IPS DF 6.9 (cell line): Measurements from ENCODE around the gene PCDHGC4.

ENCODE experiments used
- DNase-seq: peaks from one replicate; pipeline ENCODE4 v3.0.0-alpha.2; 2013; ENCODE audit warnings: low read depth, low spot score
- H3K27ac ChIP-seq: one replicate; pipeline ENCODE4 v1.5.1; 2013; ENCODE audit warnings: low read length, control low read depth
- H3K27me3 ChIP-seq: 2 replicates; pipeline ENCODE4 v1.6.1; 2013; ENCODE audit warnings: mild to moderate bottlenecking, low read length; ENCODE audit not compliant: control insufficient read depth, insufficient read depth
- H3K36me3 ChIP-seq: 2 replicates; pipeline ENCODE4 v1.6.1; 2013; ENCODE audit warnings: low read length; ENCODE audit not compliant: control insufficient read depth, insufficient read depth
- H3K4me1 ChIP-seq: 2 replicates; pipeline ENCODE4 v1.6.1; 2013; ENCODE audit warnings: low read length; ENCODE audit not compliant: control insufficient read depth, insufficient read depth
- H3K4me3 ChIP-seq: 2 replicates; pipeline ENCODE4 v1.5.1; 2013; ENCODE audit warnings: mild to moderate bottlenecking, low read length
- H3K9me3 ChIP-seq: 2 replicates; pipeline ENCODE4 v1.6.1; 2013; ENCODE audit warnings: low read length, inconsistent platforms; ENCODE audit not compliant: control insufficient read depth, insufficient read depth
- WGBS: extraction: QIAGEN DNeasy Blood & Tissue Kit; methylation state at CpG from one replicate; pipeline ENCODE4 v1.1.7; 2013; ENCODE audit warnings: mixed read lengths, missing lambda C conversion rate; ENCODE audit not compliant: insufficient read length, insufficient coverage; 5-methylcytosine and 5-hydroxymethylcytosine counted together

Gene PCDHGC4

DNA sequence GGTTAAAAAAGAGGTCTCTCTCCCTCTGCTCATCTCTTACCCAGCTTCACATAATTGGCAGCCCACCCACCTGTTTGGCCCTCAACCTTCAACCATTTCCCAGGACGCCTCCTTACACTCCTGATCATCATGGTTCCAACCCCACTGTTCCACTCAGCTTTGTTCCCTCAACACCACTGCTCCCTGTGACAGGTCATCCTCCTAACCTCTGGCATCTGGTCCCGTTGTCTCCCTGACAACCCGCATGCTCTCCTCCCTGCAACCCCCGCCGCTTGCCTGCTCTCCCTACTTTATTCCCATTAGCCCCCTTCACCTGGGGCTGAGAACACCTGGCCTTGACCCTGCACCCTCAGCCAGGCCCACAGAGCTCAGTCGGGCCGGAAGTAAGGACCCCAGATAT lies 16.9 kb downstream of the PCDHGC4 start:
- H3K36me3 ChIP-seq, result no peaks in the 10 kb centered on the region
- no peaks in the 10 kb centered on the region for H3K4me1 ChIP-seq
- H3K4me3 ChIP-seq, result no peak overlapping the region
- no CpG with 5 or more reads among the region's 7 CpGs for WGBS
- H3K27me3 ChIP-seq, result no peaks in the 10 kb centered on the region
- DNase-seq, result no peak
- no peak overlapping the region for H3K27ac ChIP-seq
- H3K9me3 ChIP-seq, result no peaks in the 10 kb centered on the region

DNA sequence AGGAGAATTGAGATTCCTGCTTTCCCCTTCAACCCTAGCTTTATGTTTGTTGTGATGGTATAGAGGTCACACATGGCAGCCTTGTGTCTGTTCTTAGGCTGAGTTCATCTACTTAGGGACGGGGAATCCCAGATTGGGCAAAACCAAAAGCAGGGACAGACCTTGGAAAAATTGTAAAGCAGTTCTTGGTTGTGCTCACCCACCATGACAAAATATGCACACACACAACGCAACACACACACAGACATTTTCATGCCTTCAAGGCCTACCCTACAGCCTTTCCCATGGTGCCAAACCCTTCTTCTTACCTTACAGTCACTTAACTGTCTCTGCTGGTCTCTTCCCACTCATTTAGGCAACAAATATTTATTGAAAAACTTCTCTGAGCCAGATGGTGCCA lies 18.9 kb downstream of the PCDHGC4 start:
- Histone ChIP-seq H3K4me3 (no peak overlapping the region), H3K9me3 (no peaks in the 10 kb centered on the region), H3K4me1 (no peaks in the 10 kb centered on the region), H3K36me3 (no peaks in the 10 kb centered on the region), H3K27ac (no peak overlapping the region), H3K27me3 (no peaks in the 10 kb centered on the region)
- no CpG with 5 or more reads among the region's 2 CpGs for WGBS
- no peak for DNase-seq

- WGBS, result no CpG with 5 or more reads among the region's 4 CpGs
- no peaks in the 10 kb centered on the region for H3K9me3 ChIP-seq
- H3K36me3 ChIP-seq, result no peaks in the 10 kb centered on the region
- no peak for DNase-seq
- H3K4me1 ChIP-seq, result no peaks in the 10 kb centered on the region
- H3K27ac ChIP-seq, result no peak overlapping the region
- H3K27me3 ChIP-seq, result no peaks in the 10 kb centered on the region
- no peak overlapping the region for H3K4me3 ChIP-seq
Measured at GRCh38 chr5:141504216-141504615, 19.4 kb downstream of the PCDHGC4 start.

DNA sequence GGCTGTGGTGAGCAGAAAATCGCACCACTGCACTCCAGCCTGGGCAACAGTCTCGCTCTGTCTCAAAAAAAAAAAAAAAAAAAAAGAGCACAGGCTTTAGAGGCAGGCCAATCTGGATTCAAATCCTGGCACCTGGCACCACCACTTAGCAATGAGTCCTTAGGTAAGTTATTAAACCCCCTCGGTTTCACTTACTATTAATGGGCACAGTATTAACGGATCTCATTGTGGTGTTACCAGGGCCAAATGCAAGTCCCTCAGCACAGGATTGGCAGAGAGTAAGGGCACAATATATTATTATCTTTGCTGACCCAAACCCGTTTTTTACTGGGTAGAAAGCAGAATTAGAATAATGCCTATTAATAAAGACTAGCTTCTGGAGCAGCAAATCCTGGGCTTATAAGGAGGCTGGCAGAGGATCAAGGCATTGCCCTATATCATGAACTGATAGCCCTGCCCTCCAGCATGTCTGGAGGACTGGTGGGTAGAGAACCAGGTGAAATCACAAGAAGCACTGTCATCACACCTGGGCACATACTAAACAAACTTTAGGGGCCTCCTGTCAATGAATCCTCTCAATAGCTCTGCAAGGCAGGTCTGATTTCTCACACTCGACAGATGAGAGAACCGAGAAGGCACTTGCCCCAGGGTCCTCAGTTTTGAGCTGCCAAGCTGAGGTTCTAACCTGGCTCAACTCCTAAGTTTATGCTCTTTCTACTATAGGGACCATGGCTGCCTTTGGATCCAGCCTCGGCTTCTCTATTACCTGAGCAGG lies 21.7 kb downstream of the PCDHGC4 start:
- no peaks in the 10 kb centered on the region for H3K27me3 ChIP-seq
- H3K9me3 ChIP-seq, result no peaks in the 10 kb centered on the region
- no CpG with 5 or more reads among the region's 8 CpGs for WGBS
- no peaks in the 10 kb centered on the region; the same call in 1 of the 2 replicates for H3K4me1 ChIP-seq
- DNase-seq, result no peak
- no peaks in the 10 kb centered on the region for H3K36me3 ChIP-seq
- no peak overlapping the region for H3K27ac ChIP-seq
- H3K4me3 ChIP-seq, result no peak overlapping the region

DNA sequence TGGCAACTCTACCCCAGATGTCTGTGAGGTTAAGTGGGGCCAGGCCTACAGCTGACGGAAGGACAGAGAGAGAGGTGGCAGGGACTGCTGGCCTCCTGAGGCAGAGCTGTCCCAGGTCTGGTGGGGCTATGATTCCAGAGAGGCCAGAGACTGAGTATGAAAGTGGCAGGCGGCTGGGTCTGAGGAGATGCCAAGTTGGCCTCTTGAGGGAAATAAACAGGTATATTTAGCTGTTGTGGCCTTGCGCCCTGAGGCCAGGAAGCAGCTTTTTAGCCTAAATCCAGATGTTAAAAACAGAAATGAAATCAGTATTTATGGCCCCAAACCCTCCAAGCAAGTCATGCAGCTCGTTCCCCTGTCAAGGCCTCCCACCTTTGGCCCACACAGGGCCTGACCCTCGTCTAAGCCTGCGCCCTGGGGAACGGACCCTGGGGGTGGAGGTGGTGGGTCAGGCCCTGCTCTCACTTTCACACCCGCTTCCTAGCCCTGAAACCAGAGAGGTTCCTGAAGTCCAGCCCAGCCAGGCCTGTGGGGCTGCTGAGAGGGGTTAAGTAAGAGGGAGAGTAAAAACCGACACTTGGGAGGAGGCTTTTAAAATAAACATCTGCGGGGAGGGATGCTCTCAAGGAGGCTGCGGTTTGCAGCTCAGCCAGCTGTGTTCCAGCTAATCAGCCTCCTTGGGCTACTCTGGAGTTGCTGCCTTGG lies 22.7 kb downstream of the PCDHGC4 start:
- Histone ChIP-seq H3K36me3 (no peaks in the 10 kb centered on the region), H3K4me3 (no peak overlapping the region), H3K27me3 (no peaks in the 10 kb centered on the region), H3K27ac (no peak overlapping the region), H3K9me3 (no peaks in the 10 kb centered on the region), H3K4me1 (no peaks in the 10 kb centered on the region; the same call in 1 of the 2 replicates)
- no CpG with 5 or more reads among the region's 11 CpGs for WGBS
- no peak for DNase-seq

GRCh38 chr5:141508440-141508797 lies 23.6 kb downstream of the PCDHGC4 start:
- no peak overlapping the region for H3K27ac ChIP-seq
- no peaks in the 10 kb centered on the region for H3K36me3 ChIP-seq
- DNase-seq, result no peak
- WGBS, result no CpG with 5 or more reads among the region's 9 CpGs
- no peaks in the 10 kb centered on the region for H3K27me3 ChIP-seq
- H3K9me3 ChIP-seq, result no peaks in the 10 kb centered on the region
- H3K4me3 ChIP-seq, result no peak overlapping the region
- no peaks in the 10 kb centered on the region; the same call in 1 of the 2 replicates for H3K4me1 ChIP-seq

GRCh38 chr5:141508798-141509611 lies 24.2 kb downstream of the PCDHGC4 start:
- no peaks in the 10 kb centered on the region for H3K9me3 ChIP-seq
- no peaks in the 10 kb centered on the region; the same call in 1 of the 2 replicates for H3K4me1 ChIP-seq
- no peak overlapping the region; the same call in 1 of the 2 replicates for H3K4me3 ChIP-seq
- no peaks in the 10 kb centered on the region for H3K36me3 ChIP-seq
- WGBS, result no CpG with 5 or more reads among the region's 23 CpGs
- no peak overlapping the region for H3K27ac ChIP-seq
- no peaks in the 10 kb centered on the region for H3K27me3 ChIP-seq
- no peak for DNase-seq

GRCh38 chr5:141510160-141510559 lies 25.3 kb downstream of the PCDHGC4 start:
- no peak overlapping the region for H3K4me3 ChIP-seq
- H3K36me3 ChIP-seq, result no peaks in the 10 kb centered on the region
- H3K9me3 ChIP-seq, result no peaks in the 10 kb centered on the region
- H3K4me1 ChIP-seq, result no peaks in the 10 kb centered on the region; the same call in 1 of the 2 replicates
- no peak for DNase-seq
- no peak overlapping the region for H3K27ac ChIP-seq
- no CpG with 5 or more reads among the region's 9 CpGs for WGBS
- H3K27me3 ChIP-seq, result no peaks in the 10 kb centered on the region

DNA sequence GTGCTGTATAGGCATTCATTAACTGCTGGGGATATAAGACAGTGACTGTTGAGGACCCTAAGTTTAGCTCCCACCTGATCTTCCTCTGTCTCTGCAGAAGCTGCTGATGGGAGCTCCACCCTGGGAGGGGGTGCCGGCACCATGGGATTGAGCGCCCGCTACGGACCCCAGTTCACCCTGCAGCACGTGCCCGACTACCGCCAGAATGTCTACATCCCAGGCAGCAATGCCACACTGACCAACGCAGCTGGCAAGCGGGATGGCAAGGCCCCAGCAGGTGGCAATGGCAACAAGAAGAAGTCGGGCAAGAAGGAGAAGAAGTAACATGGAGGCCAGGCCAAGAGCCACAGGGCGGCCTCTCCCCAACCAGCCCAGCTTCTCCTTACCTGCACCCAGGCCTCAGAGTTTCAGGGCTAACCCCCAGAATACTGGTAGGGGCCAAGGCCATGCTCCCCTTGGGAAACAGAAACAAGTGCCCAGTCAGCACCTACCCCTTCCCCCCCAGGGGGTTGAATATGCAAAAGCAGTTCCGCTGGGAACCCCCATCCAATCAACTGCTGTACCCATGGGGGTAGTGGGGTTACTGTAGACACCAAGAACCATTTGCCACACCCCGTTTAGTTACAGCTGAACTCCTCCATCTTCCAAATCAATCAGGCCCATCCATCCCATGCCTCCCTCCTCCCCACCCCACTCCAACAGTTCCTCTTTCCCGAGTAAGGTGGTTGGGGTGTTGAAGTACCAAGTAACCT lies 26.2 kb downstream of the PCDHGC4 start:
- no peak for DNase-seq
- H3K4me3 ChIP-seq, result no peak overlapping the region
- H3K27me3 ChIP-seq, result no peaks in the 10 kb centered on the region
- no peaks in the 10 kb centered on the region for H3K36me3 ChIP-seq
- H3K9me3 ChIP-seq, result no peaks in the 10 kb centered on the region
- no CpG with 5 or more reads among the region's 14 CpGs for WGBS
- no peak overlapping the region for H3K27ac ChIP-seq
- H3K4me1 ChIP-seq, result peaks cover 2% of the 10 kb centered on the region
